Right atrium auricular region (tissue), 2 donors: Measurements from ENCODE around the gene PADI4. TPM values are rescaled to one million over a fixed set of nuclear protein-coding genes. Genes with fewer than 3 reads are reported as not detected.

ENCODE experiments used
- DNase-seq: peaks from one replicate; pipeline ENCODE4 v3.0.0-alpha.2; 2019; ENCODE audit warnings: low spot score
- H3K27ac ChIP-seq, 2 donors: fragments of 200-600 bp; sonication (generic); 1 replicate in 1 of 2; 2 replicates in 1 of 2; pipeline ENCODE4 v1.5.1; 2016 to 2019
- H3K27me3 ChIP-seq, 2 donors: fragments of 200-600 bp; sonication (generic); one replicate each; pipeline versions ENCODE4 v1.5.1 to v1.6.0; 2017 to 2019
- H3K36me3 ChIP-seq: fragments of 200-600 bp; sonication (generic); one replicate; pipeline ENCODE4 v1.5.1; 2016
- H3K4me1 ChIP-seq, 2 donors: fragments of 200-600 bp; sonication (generic); one replicate each; pipeline versions ENCODE4 v1.5.1 to v1.6.0; 2017 to 2019
- H3K4me3 ChIP-seq, 2 donors: fragments of 200-600 bp; sonication (generic); 1 replicate in 1 of 2; 2 replicates in 1 of 2; pipeline ENCODE4 v1.5.1; 2017 to 2019; ENCODE audit warnings: mild to moderate bottlenecking in 1 of 2, moderate library complexity in 1 of 2
- H3K9me3 ChIP-seq, 2 donors: fragments of 200-600 bp; sonication (generic); one replicate each; pipeline ENCODE4 v1.5.1; 2019
- CTCF ChIP-seq, 2 donors: fragments of 200-600 bp; sonication (generic); IDR thresholded peaks; one replicate each; pipeline ENCODE4 v1.5.1; 2019; ENCODE audit warnings: antibody characterized with exemption in 2 of 2
- total RNA-seq, 2 donors: library from RNA; depleted of rRNA; stranded (reverse); fragments of >200 nt; gene quantifications; one replicate each; pipeline ENCODE4 v1.1.0, GENCODE V29; 2016

Gene PADI4
- total RNA-seq, 2 donors from 2014 or later, result 0.19 to 0.31 TPM

- Histone ChIP-seq H3K4me3 (no peak overlapping the region), H3K4me1 (no peaks in the 10 kb centered on the region), H3K36me3 (no peaks in the 10 kb centered on the region), H3K9me3 (no peaks in the 10 kb centered on the region), H3K27me3 (no peaks in the 10 kb centered on the region), H3K27ac (no peak overlapping the region)
- no peak for TF ChIP-seq CTCF (IDR thresholded peaks at IDR 0.05)
- DNase-seq, result no peak
These were observed 85.2 kb downstream of the PADI4 start for GRCh38 chr1:17393230-17393629.

GRCh38 chr1:17397910-17398695 is 90.1 kb downstream of the PADI4 start:
- no peak for TF ChIP-seq CTCF (IDR thresholded peaks at IDR 0.05)
- Histone ChIP-seq H3K4me1 (no peaks in the 10 kb centered on the region), H3K4me3 (no peak overlapping the region), H3K27me3 (no peaks in the 10 kb centered on the region), H3K9me3 (no peaks in the 10 kb centered on the region), H3K27ac (no peak overlapping the region), H3K36me3 (no peaks in the 10 kb centered on the region)
- DNase-seq, result no peak

GRCh38 chr1:17400725-17401341 is 92.8 kb downstream of the PADI4 start:
- no peak for DNase-seq
- Histone ChIP-seq H3K4me3 (no peak overlapping the region), H3K27me3 (no peaks in the 10 kb centered on the region), H3K9me3 (no peaks in the 10 kb centered on the region), H3K27ac (no peak overlapping the region), H3K36me3 (no peaks in the 10 kb centered on the region), H3K4me1 (no peaks in the 10 kb centered on the region)
- no peak for TF ChIP-seq CTCF (IDR thresholded peaks at IDR 0.05)

- no peaks in the 10 kb centered on the region for H3K36me3 ChIP-seq
- no peaks in the 10 kb centered on the region for H3K9me3 ChIP-seq
- H3K27me3 ChIP-seq, result no peaks in the 10 kb centered on the region
- DNase-seq, result no peak
- no peak overlapping the region for H3K27ac ChIP-seq
- no peak for TF ChIP-seq CTCF (IDR thresholded peaks at IDR 0.05)
- no peaks in the 10 kb centered on the region for H3K4me1 ChIP-seq
- no peak overlapping the region for H3K4me3 ChIP-seq
These were observed 93.8 kb downstream of the PADI4 start for GRCh38 chr1:17401841-17402240.

- H3K4me1 ChIP-seq, result no peaks in the 10 kb centered on the region
- no peak for TF ChIP-seq CTCF (IDR thresholded peaks at IDR 0.05)
- no peaks in the 10 kb centered on the region for H3K9me3 ChIP-seq
- no peak for DNase-seq
- no peak overlapping the region for H3K27ac ChIP-seq
- peaks cover 3% of the 10 kb centered on the region for H3K36me3 ChIP-seq
- no peak overlapping the region for H3K4me3 ChIP-seq
- no peaks in the 10 kb centered on the region for H3K27me3 ChIP-seq
These were observed 95.1 kb downstream of the PADI4 start for GRCh38 chr1:17403081-17403480.
